HCT116 (cell line): ENCODE results near the gene IFITM1.

ENCODE experiments used
- EGR1 ChIP-seq: IDR thresholded peaks from 2 replicates; pipeline ENCODE4 v1.6.1; 2012; ENCODE audit warnings: low read depth
- EZH2 ChIP-seq: fragments of 200-600 bp; sonication (generic); IDR thresholded peaks from 2 replicates; pipeline ENCODE4 v1.6.1; 2017; ENCODE audit warnings: antibody characterized with exemption, mixed run types
- POLR2AphosphoS5 ChIP-seq: IDR thresholded peaks from 2 replicates; pipeline ENCODE4 v1.6.1; 2011; ENCODE audit warnings: mild to moderate bottlenecking, low read depth, low read length, moderate library complexity
- SIN3A ChIP-seq: IDR thresholded peaks from 2 replicates; pipeline ENCODE4 v1.6.1; 2012; ENCODE audit warnings: low read depth
- SRF ChIP-seq: IDR thresholded peaks from 2 replicates; pipeline ENCODE4 v1.6.1; 2012; ENCODE audit warnings: low read depth
- TCF7L2 ChIP-seq: IDR thresholded peaks from 2 replicates; pipeline ENCODE4 v1.7.0; 2011; ENCODE audit warnings: borderline replicate concordance, inconsistent platforms; ENCODE audit not compliant: insufficient read depth, insufficient read length; ENCODE audit errors: extremely low read depth
- ZNF274 ChIP-seq: fragments of 200-500 bp; sonication (Bioruptor generic); IDR thresholded peaks from 2 replicates; pipeline ENCODE4 v1.6.1; 2014; ENCODE audit warnings: mild to moderate bottlenecking, low read depth, low read length, inconsistent platforms
- TF ChIP-seq, protein P1 (sequence below), 3 experiments: fragments of 200-600 bp in 1 of 3; sonication (generic) in 1 of 3; IDR thresholded peaks in 2 of 3; conservative IDR thresholded peaks in 1 of 3; 2 replicates each; pipeline ENCODE4 v1.5.1; 2012 to 2017; ENCODE audit warnings: low read depth in 2 of 3, low read length in 2 of 3, antibody characterized with exemption in 1 of 3, borderline replicate concordance in 1 of 3, control low read depth in 1 of 3, mild to moderate bottlenecking in 1 of 3, mixed read lengths in 1 of 3, mixed run types in 1 of 3, moderate library complexity in 1 of 3; ENCODE audit not compliant: insufficient read depth in 1 of 3
- TF ChIP-seq, protein P2 (sequence below): IDR thresholded peaks from 2 replicates; pipeline ENCODE4 v1.6.1; 2012

DNA sequence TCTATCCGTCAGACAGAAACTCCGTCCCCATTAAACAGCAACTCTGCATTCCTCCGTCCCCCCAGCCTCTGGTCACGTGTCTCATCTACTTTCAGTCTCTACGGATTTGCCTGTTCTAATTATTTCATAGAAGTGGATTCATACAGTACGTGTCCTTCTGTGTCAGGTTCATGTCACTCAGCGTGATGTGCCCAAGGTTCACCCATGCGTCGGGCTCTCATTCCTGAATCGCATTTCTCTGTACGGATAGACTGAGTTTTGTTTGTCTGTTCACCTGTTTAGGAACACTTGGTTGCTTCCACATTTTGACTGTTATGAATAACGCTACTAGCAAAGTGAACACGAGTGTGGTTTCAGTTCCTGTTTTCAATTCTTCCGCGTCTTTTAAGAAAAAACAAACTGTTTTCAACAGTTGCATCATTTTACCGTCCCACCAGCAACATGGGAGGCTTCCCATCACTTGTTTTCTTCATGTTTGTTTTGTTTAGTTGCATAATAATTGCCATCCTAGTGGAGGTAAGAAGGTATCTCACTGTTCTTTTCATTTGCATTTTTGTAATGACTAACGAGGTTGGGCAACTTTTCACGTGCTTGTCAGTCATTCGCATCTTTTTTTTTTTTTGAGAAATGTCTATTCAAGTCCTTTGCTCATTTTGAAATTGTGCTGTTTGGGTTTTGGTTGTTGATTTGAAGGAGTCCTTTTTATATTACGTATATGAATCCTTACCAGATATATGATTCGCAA lies 44.5 kb upstream of the IFITM1 start:
- TF ChIP-seq EGR1 (no peak), SIN3A (no peak), TCF7L2 (no peak), POLR2AphosphoS5 (no peak), EZH2 (no peak), ZNF274 (no peak), SRF (no peak)
- TF ChIP-seq, protein P1, sequence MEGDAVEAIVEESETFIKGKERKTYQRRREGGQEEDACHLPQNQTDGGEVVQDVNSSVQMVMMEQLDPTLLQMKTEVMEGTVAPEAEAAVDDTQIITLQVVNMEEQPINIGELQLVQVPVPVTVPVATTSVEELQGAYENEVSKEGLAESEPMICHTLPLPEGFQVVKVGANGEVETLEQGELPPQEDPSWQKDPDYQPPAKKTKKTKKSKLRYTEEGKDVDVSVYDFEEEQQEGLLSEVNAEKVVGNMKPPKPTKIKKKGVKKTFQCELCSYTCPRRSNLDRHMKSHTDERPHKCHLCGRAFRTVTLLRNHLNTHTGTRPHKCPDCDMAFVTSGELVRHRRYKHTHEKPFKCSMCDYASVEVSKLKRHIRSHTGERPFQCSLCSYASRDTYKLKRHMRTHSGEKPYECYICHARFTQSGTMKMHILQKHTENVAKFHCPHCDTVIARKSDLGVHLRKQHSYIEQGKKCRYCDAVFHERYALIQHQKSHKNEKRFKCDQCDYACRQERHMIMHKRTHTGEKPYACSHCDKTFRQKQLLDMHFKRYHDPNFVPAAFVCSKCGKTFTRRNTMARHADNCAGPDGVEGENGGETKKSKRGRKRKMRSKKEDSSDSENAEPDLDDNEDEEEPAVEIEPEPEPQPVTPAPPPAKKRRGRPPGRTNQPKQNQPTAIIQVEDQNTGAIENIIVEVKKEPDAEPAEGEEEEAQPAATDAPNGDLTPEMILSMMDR (IDR thresholded peaks at IDR 0.05 in 2 of 3, conservative IDR thresholded peaks at IDR 0.05 in 1 of 3; ENCODE audit: borderline replicate concordance in 1 of 3, insufficient read depth in 1 of 3, low read depth in 2 of 3, low read length in 2 of 3) = no peak
- TF ChIP-seq, protein P2, sequence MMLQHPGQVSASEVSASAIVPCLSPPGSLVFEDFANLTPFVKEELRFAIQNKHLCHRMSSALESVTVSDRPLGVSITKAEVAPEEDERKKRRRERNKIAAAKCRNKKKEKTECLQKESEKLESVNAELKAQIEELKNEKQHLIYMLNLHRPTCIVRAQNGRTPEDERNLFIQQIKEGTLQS = no peak
